ENCODE results near the gene DHODH.
"Not testable (repeated sequence)": the region's sequence is repeated elsewhere in the genome, so short reads cannot be mapped to it uniquely, and the experiment has no call there.

DHODH gene

GRCh38 chr16:72008424-72009216, at the start of gene DHODH:
DHODH (plus strand) TSS chr16:72008744; CDS start chr16:72008765, 21 bp downstream.
- DNase-seq = peak; percentile 97

GRCh38 chr16:71961066-71962039, 47.2 kb upstream of the DHODH start:
- DNase-seq = peak; percentile 91

- DNase-seq = no peak
Measured at GRCh38 chr16:71963125-71963875, 45.2 kb upstream of the DHODH start.

- DNase-seq = no peak
Measured at GRCh38 chr16:71965223-71965622, 43.3 kb upstream of the DHODH start.

- no peak for DNase-seq
Measured at GRCh38 chr16:71966932-71967331, 41.6 kb upstream of the DHODH start.

GRCh38 chr16:71969353-71969752, 39.2 kb upstream of the DHODH start:
- DNase-seq = no peak

- DNase-seq = no peak
Measured at GRCh38 chr16:71971571-71971970, 37.0 kb upstream of the DHODH start.

- no peak for DNase-seq
Measured at GRCh38 chr16:71972356-71972755, 36.2 kb upstream of the DHODH start.

- no peak for DNase-seq
Measured at GRCh38 chr16:71973001-71973400, 35.5 kb upstream of the DHODH start.

- DNase-seq = no peak
Measured at GRCh38 chr16:71974068-71974818, 34.3 kb upstream of the DHODH start.

GRCh38 chr16:71985262-71985974, 23.1 kb upstream of the DHODH start:
- DNase-seq = no peak

- no peak for DNase-seq
Measured at GRCh38 chr16:71986131-71986530, 22.4 kb upstream of the DHODH start.

GRCh38 chr16:71995038-71995437, 13.5 kb upstream of the DHODH start:
- no peak for DNase-seq

- DNase-seq = not testable (repeated sequence)
Measured at GRCh38 chr16:71997578-71997977, 11.0 kb upstream of the DHODH start.

- DNase-seq = no peak
Measured at GRCh38 chr16:72001180-72001874, 7.2 kb upstream of the DHODH start.

- DNase-seq = no peak
Measured at GRCh38 chr16:72002619-72003018, 5.9 kb upstream of the DHODH start.

- DNase-seq = not testable (repeated sequence)
Measured at GRCh38 chr16:72008065-72008423, 500 bp upstream of the DHODH start.

- DNase-seq = no peak
Measured at GRCh38 chr16:72009779-72010178, 1.2 kb downstream of the DHODH start.

- DNase-seq = no peak
Measured at GRCh38 chr16:72012607-72013006, 4.1 kb downstream of the DHODH start.

- peak; percentile 37 for DNase-seq
Measured at GRCh38 chr16:72013389-72013788, 4.8 kb downstream of the DHODH start.

All from fibroblast of skin of right quadriceps (primary cell).